ENCODE results near the gene VPS13C.
"Not testable (repeated sequence)": the region's sequence is repeated elsewhere in the genome, so short reads cannot be mapped to it uniquely, and the experiment has no call there.

VPS13C gene

DNA sequence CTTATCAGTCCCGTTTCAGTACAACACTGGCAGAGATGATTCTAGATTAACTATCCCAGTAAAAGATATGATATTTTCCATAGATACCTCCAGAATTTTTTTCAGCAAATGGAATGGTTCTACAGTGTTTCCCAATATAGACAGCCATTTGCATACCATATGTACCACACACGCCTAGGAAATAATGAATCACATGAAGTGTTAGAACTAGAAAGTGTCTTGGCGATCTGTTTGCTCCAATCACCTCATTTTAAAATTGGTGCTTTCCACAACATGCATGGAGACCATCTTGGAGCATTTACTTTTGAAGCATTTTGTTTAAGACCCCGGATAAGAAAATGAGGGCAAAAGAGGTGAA, 8.5 kb upstream of the VPS13C start:
- no peak for DNase-seq

DNA sequence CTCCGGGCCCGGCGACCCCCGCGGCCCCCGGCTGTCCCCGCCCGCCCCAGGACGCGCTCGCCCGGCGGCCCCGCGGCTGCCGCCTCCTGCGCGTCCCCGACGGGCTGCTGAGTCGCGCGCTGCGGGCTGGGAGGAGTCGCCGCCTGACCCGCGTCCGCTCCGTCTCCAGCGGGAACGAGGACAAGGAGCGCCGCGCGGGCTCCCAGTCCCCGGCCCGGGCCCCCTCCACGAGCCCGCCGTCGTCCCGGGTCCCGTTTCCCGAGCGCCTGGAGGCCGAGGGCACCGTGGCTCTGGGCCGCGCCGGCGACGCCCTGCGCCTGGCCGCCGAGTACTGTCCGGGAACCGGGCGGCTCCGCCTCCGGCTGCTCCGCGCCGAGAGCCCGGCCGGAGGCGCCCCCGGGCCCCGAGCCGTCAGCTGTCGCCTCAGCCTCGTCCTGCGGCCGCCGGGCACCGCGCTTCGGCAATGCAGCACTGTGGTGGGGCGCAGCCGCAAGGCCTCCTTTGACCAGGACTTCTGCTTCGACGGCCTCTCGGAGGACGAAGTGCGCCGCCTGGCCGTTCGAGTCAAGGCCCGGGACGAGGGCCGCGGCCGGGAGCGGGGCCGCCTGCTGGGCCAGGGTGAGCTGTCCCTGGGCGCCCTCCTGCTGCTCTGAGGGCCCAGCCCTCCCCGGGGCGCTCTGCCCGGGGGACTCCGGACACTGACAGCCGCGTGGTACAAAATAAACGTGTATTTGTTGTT, 8.0 kb upstream of the VPS13C start:
- DNase-seq: no peak

DNA sequence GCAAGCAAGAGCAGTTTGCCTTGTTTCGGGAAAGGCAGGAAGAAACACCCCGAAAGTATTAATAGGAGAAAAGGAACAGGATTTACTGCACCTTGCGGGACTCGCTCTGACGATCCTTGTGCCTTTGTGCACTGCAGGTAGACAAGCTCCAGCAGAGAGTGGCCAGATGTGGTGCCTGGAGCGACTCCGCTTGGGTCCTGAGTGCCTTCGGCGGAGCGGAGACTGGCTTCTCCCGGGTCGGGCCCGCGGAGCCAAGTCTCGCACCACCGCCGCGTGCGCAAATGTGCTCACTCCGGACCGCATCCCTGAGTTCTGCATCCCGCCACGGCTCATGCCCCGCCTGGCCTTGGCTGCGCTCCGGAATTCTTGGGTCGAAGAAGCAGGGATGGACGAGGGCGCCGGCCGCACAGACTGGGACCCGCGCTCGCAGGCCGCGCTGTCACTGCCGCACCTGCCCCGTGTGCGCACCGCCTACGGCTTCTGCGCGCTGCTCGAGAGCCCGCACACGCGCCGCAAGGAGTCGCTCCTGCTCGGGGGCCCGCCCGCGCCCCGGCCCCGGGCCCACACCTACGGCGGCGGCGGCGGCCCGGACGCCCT, 7.3 kb upstream of the VPS13C start:
- no peak for DNase-seq

DNA sequence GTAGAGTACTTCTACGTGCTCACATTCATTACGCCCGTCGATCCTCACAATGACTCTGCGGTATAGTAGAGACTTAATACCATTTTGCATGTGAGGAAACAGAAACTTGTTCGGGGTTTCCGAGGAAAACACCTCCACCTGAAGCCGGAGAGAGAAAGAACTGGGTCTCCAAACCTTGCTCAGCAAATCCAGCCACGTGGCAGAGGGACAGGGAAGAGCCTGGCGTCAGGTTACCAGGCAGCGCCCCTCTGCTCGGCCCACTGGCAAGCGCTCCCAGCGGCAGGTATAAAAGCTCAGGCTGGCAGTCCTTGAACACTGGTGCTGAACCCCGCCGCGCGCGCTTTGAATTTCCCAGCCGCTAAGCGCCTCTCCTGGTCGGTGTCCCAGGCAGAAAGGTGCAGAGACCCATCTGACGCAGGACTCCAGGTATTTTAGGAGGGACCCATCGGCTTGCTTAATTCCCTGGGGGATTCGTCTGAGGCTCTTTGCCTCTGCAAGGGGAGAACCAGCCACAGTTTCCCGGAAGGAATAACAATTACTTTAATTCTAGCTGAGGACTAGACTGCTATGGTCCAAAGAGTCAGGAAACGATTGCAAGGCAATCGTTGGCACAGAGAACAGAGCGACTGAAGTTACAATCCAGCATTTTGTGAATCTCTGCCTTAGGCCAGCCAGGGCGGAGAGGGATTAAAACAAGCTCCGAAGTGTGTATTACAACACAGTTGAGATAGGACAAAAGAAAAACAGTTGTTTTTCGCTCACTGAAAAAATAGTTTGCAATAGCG, 6.6 kb upstream of the VPS13C start, which contains the start of gene C2CD4A:
Gene C2CD4A, plus strand, starts transcription at position 315 of the 785 bp plus-strand sequence. CDS start 637 bp downstream, outside the sequence.
- no peak for DNase-seq

DNA sequence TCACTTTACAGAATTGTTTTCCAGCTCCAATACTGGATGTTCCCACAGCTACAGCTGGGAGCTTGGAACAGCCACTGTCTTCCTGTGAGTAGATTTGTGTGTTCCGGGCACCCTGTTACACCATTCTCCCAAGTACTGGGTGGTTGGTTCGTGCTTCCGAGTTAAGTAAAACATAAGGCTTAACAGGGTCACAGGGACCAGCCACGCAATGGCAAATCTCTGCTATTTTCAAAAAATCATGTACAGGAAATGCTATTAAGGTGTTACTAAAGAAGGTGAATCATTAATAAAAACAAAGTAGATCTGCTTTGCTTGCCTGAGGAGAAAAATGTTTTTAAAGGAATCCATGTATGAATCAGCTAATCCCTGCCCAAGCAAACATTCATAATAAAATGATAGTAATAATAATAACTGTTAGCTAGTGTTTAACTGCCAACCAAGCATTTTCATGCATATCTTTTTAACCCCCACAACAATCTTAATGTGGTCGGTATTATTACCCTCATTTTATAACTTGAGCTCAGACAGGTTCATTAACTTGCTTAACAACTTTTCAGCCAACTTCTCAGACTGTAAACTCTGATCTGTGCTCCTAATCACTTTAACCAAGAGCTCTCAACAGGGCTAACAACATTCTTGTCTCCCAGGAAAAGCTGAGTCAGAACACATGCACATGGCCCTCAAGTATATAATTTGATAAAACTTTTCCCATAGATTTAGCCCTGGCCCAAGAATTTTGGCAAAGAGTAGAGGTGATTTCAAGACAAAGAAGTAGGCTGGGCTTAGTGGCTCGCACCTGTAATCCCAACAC, 3.8 kb upstream of the VPS13C start:
- no peak for DNase-seq

DNA sequence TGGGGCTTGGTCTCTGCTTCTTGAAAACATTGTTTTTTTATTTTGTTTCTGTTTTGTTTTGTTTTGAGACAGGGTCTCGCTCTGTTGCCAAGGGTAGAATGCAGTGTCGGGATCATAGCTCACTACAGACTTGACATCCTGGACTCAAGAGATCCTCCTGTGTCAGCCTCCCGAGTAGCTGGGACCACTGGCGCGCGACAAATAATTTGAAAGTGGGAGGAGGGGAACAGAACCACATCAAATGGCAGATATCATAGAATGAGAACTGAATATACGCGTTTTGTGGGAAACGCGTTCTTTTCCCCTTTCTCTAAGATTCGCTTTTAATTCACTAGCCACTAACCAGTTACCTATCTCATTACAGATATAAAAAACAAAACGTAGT, 641 bp upstream of the VPS13C start:
- DNase-seq: no peak

DNA sequence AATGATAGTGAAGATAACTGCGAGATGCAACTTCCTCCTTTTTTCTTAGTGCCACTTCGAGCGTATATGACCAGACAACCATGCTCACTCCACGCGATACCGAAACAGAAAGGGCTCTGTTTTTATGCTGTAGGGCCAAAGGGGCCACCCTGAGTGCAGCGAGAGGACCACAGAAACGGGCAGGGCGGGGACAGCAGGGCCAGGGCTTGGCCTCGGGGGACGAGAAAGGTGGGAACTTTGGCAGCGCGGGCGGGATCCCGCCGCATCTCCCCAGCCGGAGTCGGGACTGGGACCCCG, 483 bp downstream of the VPS13C start:
- peak; percentile 45 for DNase-seq

DNA sequence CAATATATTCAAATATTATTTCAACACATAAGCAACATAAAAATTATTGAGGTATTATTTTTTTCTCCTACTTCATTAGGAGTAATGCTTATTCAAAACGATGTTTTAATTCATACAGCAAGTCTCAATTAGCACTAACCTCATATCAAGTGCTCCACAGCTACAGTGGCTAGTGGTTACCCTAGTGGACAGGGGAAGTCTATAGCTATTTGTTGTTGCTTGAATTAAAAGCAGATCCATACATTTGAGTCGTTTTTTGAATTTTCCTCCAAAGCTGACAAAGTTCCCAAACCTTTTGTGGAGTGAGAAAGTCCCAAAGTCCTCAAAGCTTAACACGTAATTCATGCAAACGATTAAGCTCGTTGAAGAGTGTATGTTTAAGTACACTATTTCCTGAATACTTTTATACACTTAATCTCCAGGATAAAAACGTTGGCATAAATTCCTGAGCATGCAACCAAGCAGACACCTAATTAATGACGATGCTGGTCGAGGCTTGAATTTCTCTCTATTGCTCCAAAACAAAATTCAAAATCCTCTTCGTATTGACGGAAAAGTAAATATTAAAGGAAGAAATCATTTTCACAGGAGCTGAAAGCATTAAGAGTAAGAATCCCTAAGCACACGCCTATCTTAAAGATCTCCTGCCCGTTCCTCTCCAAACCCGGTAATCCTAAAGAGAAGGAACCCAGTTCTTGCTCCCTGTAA, 985 bp downstream of the VPS13C start:
- no peak for DNase-seq

DNA sequence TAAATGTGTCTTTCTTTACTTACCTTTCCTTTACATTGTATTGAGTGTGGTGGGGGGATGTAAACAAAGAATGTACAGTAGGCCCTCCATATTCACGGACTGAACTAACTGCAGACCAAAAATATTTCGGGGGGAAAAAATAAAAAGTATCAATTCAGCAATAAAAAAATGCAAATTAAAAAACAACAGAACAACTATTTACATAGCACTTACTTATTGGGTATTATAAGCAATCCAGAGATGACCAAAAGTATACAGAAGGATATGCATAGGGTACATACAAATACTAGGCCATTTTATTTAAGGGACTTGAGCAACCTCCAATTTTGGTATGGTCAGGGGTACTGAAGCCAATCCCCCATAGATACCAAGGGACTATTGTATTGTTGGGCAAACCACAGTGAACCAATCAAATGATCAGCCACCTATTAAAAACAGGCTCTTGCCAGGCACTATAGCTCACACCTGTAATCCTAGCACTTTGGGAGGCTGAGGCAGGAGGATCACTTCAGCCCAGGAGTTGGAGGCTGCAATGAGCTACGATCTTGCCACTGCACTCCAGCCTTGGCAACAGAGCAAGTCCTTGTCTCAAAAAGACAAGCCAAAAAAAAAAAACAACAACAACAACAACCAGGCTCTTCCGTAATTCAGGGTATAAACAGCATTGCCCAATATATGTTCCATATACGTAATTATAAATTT, 1.8 kb downstream of the VPS13C start:
- DNase-seq: no peak

DNA sequence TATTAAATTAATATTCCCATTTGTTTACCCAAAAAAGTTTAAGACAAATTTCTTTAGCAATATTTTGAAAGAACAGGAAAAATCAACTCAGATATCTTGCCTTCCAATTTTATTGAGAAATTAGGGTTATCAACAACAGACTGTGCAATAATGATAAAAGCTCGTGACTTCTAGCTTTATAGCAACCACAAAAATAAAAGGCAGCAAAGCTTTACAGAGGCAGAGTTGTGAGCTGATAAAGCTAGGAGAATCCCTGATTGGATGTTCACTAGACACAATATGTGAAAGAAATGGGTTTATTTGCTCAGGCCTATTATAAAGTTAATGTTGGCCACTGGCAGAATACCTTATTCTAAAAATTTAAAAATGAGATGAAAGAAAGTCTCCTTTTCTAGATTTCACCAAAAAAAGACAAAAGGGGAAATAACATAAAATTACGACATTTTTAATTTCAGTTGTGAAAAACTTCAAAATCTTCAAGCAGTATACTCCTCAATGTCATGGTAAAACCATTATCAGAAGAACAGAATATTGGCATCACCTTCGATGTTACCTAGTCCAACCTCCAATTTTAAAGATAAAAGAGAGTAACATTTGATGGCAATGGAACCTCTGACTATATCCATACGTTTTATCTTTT, 2.8 kb downstream of the VPS13C start:
- DNase-seq: no peak

DNA sequence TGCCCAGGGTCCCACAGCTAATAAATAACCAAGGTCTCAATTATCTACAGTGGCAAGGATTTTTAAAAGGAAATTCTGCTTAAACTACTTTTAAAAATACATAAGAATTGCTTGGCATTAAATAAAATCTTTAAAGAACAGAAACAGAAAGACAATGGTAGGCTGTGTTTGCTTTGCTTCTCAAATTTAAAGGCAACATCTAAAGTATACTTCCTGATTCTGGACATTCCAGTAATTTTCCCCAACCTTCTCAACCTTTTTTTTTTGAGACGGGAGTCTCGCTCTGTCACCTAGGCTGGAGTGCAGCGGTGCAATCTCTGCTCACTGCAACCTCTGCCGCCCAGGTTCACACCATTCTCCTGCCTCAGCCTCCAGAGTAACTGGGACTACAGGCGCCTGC, 5.3 kb downstream of the VPS13C start:
- no peak for DNase-seq

DNA sequence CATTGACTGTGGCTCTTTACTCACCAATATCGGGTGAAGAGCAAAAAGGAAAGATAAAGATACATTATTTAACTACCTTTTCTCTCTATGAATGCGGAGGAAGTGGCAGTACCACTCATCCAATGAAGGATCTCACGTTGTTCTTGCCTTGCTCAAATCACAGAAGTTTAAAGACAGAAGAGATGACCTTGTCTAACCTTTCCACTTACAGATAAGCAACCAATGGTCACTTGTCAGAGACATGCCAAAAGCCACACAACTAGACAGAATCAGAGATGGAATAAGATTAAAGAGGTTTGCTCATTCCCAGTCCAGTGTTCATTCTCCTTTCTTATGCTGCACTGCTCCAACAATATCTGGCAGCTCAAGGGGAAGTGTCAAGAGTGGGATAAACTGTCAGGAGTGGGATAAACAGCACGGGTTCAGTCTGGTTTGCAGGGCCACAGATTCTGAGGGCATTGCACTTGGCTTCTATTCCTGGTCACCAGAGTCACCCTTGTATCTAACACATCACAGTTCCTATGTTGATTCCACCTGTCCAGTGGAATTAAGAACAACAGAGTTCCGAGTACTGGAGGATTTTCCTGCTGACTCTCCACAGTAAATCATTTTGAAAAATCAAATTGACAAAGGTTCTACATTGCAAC, 6.7 kb downstream of the VPS13C start:
- DNase-seq: no peak

DNA sequence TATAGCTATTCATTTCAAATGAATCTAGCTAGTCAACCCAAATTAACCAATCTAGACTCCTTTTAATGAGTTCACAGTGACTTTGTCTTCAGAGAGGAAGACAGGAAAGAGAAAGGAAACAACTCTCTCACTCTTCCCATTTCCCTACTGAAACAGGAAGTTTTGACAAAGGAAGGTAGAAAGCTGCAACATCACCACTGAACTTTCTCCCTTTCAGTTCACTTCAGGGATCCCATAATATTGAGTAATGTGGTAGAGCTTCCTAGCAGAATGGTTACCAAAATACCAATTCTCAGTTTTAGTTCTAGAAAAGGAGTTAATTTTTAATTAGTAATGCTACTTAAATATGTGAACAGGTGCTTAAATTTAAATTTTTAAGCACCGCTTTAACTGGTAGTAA, 7.5 kb downstream of the VPS13C start:
- DNase-seq: no peak

DNA sequence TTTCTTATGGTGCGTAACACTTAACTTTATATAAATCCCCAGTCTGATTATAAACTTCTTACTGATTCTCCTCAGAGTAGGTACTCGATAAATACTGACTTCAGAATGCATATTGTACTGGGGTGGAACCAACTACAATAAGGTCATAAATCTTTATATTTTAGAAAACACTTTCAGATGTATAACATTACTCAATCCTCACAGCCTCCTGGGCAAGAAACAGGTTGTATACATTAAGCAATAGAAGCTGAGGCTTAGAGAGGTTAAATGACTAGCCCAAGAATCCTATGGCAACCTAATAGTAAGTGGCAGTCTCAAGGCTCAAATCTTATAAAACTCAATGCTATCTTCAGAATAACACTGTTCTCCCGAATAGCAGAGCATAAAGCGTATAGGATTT, 9.1 kb downstream of the VPS13C start:
- DNase-seq: no peak

DNA sequence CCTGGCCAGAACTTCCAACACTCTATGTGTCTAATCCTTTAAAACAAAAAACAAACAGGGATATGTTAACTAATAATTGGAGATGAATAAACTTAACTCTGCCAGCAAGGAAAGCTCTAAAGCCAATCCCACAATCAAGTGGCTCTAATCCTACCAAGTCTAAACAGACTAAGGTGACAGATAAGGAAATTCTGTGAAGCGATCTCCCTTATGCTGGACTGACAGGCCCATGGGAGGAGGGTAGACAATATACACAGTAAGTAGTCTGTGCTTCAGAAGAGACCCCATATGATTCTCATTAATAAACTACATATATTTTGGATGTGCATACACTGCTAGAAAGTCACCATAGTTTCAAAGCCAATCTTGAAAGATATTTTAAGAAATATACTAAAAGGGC, 10.1 kb downstream of the VPS13C start:
- no peak for DNase-seq

DNA sequence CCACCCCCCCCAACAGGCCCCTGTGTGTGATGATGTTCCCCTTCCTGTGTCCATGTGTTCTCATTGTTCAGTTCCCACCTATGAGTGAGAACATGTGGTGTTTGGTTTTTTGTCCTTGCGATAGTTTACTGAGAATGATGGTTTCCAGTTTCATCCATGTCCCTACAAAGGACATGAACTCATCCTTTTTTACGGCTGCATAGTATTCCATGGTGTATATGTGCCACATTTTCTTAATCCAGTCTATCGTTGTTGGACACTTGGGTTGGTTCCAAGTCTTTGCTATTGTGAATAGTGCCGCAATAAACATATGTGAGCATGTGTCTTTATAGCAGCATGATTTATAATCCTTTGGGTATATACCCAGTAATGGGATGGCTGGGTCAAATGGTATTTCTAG, 12.0 kb downstream of the VPS13C start:
- DNase-seq: not testable (repeated sequence)

DNA sequence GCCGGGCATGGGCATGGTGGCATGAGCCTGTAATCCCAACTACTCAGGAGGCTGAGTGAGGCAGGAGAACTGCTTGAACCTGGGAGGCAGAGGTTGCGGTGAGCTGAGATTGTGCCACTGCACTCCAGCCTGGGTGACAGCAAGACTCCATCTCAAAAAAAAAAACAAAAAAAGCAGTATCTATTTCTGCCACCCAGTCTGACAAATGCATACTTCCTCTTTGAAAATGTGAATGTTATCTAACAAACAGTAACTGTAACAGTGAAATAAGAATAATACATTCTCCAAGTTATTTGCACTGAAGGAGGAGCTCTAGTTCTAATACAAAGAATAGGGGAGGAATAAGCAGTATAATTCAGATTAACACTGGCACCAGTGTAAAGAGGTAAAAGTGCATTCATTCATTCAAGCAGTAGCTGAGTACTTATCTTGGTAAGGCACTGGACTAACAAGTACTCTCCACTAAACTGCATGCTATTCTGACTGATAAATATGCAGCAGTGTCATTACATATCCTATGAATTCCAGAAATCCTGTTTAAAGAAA, 12.9 kb downstream of the VPS13C start:
- DNase-seq: no peak

DNA sequence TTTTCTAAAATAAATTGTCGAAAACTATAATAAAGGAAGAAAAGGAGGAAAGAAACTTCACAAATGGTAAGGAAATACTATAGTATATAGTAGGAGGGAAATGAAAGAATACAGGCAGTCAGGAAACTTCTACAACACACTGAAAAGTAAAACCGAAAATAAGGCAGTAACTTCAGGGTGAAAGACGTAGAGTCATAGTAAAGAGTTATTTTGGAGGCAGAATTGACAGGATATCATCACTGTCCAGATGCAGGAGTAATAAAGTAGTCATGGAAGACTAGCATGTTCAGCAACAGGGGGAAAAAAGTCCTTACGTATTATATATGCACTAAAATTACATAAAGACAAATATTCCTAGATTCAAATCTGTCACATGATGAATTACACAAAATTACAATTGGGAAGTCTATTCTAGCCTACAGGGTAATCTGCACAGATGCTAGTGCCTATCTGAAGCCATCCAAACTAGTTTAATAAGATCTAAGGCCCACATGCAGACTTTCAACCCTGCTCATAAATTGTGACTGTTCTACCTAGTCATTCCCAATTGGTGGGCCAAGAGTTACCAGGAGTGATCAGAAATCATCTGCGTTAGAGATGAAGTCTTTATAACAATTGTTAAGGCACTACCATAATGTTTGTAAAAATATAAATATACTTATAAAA, 14.0 kb downstream of the VPS13C start:
- DNase-seq: no peak

DNA sequence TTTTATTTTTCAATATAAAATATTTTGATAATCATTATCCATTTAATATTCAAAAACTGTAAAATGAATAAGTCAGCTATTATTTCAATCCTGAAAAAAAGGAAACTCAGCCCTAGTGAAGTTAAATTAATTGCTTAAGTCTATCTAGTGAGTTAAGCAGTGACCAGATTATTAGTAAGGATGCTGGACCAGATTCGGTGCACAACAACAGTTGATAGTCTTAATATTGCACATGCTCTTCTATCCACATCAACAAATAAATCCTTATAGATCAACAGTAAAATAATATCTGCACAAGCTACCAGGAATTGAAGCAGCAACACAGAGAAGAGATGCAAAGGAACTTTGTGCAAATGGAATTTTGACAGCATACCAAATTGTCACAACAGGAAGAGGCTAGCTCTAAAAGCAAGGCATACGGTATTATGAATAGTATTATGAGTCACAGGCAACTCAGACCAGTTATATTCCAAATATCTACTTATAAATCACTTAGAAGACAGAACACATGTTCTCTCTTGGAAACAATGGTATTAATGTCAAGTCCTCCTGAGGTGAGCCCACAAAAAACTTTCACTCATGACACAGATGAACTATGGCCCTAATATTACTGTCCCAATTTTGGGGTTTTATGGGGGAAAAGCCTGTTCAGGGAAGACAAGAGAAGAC, 24.9 kb downstream of the VPS13C start:
- DNase-seq: no peak

DNA sequence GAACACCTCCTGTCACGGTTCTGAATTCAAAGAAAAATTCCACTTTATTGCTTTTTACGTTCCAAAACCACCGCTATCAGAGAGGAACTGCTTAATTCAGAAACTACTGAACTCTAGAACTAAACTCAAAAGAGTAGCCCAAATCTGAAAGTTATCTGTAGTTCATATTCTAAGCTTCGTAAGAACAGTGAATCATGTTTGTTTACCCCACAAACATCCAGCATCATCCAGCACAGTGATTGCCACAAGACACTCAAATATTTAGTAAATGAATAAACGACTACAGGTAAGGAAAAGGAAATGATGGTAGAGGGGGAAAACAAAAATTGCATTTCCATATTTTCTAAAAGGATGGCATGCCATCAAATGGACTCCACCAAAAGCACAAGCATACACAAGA, 32.3 kb downstream of the VPS13C start:
- DNase-seq: no peak
